HepG2 (cell line): ENCODE results near the gene C1QTNF12. TPM values are rescaled to one million over a fixed set of nuclear protein-coding genes. Genes with fewer than 3 reads are reported as not detected.

Source experiments
- CCAR2 ChIP-seq: fragments of 200-400 bp; formaldehyde crosslinking; optimal IDR thresholded peaks from 2 replicates; pipeline ENCODE3; 2018; ENCODE audit warnings: low read depth, mild to moderate bottlenecking, low read length, moderate library complexity
- HMG20B ChIP-seq: conservative IDR thresholded peaks from 2 replicates; pipeline ENCODE4 v1.6.1; 2016; ENCODE audit warnings: missing genetic modification reagents, missing compliant biosample characterization
- IRX3 ChIP-seq: sonication (generic); formaldehyde crosslinking; IDR thresholded peaks from 2 replicates; pipeline ENCODE4 v1.8.1; 2023; ENCODE audit warnings: mild to moderate bottlenecking, low read depth, missing genetic modification reagents, borderline replicate concordance
- ISL2 ChIP-seq: sonication (generic); formaldehyde crosslinking; IDR thresholded peaks from 2 replicates; pipeline ENCODE4 v1.5.0; 2020; ENCODE audit warnings: missing genetic modification reagents
- NR3C1 ChIP-seq: sonication (generic); formaldehyde crosslinking; IDR thresholded peaks from 2 replicates; pipeline ENCODE4 v1.4.0; 2020; ENCODE audit warnings: missing genetic modification reagents
- PHF21A ChIP-seq: sonication (generic); formaldehyde crosslinking; IDR thresholded peaks from 2 replicates; pipeline ENCODE4 v1.5.0; 2020; ENCODE audit warnings: mild to moderate bottlenecking, missing genetic modification reagents
- RXRA ChIP-seq: sonication (generic); formaldehyde crosslinking; IDR thresholded peaks from 2 replicates; pipeline ENCODE4 v1.5.1; 2020; ENCODE audit warnings: missing genetic modification reagents
- THAP11 ChIP-seq: IDR thresholded peaks from 2 replicates; pipeline ENCODE4 v1.6.1; 2016; ENCODE audit warnings: missing biosample characterization, missing genetic modification reagents
- ZFP37 ChIP-seq: sonication (generic); formaldehyde crosslinking; IDR thresholded peaks from 2 replicates; pipeline ENCODE4 v1.4.0; 2020; ENCODE audit warnings: missing genetic modification reagents, borderline replicate concordance
- ZNF547 ChIP-seq: sonication (generic); formaldehyde crosslinking; IDR thresholded peaks from 2 replicates; pipeline ENCODE4 v1.5.1; 2020; ENCODE audit warnings: mild to moderate bottlenecking, missing genetic modification reagents
- polyA plus RNA-seq, 8 experiments: library from polyadenylated mRNA; depleted of rRNA in 3 of 8; stranded (reverse) in 7 of 8; unstranded in 1 of 8; fragments of >200 nt; fragmentation: Illumina TruSeq in 4 of 8; extraction: Trizol in 4 of 8; gene quantifications; 2 replicates each; pipeline versions ENCODE4 v1.2.1 to v1.2.3, GENCODE V29; 2011 to 2016; ENCODE audit warnings: low read depth in 4 of 8, missing spikeins in 1 of 8, mixed read lengths in 1 of 8; ENCODE audit not compliant: insufficient read depth in 1 of 8
- total RNA-seq, 5 experiments: library from RNA; depleted of rRNA; stranded (reverse); fragments of >200 nt; fragmentation: Illumina TruSeq; extraction: Trizol; gene quantifications; 2 replicates each; pipeline ENCODE4 v1.2.3, GENCODE V29; 2016; ENCODE audit warnings: low read depth in 1 of 5
- TF ChIP-seq, protein P1 (sequence below): sonication (generic); formaldehyde crosslinking; IDR thresholded peaks from 2 replicates; pipeline ENCODE4 v1.4.0; 2020; ENCODE audit warnings: missing genetic modification reagents
- TF ChIP-seq, protein P2 (sequence below): sonication (generic); formaldehyde crosslinking; IDR thresholded peaks from 2 replicates; pipeline ENCODE4 v1.4.0; 2020; ENCODE audit warnings: mild to moderate bottlenecking, missing genetic modification reagents
- TF ChIP-seq, protein P3 (sequence below): sonication (generic); formaldehyde crosslinking; IDR thresholded peaks from 2 replicates; pipeline ENCODE4 v1.4.0; 2020; ENCODE audit warnings: missing genetic modification reagents
- TF ChIP-seq, protein P4 (sequence below): sonication (generic); formaldehyde crosslinking; IDR thresholded peaks from 2 replicates; pipeline ENCODE4 v1.8.0; 2022; ENCODE audit warnings: low read depth, missing genetic modification reagents

The C1QTNF12 gene
- total and polyA plus RNA-seq, 2 of the 13 experiments (the other 11 are each of a cell fraction or from before 2014, with no cell fraction given): 0.18 to 0.64 TPM

DNA sequence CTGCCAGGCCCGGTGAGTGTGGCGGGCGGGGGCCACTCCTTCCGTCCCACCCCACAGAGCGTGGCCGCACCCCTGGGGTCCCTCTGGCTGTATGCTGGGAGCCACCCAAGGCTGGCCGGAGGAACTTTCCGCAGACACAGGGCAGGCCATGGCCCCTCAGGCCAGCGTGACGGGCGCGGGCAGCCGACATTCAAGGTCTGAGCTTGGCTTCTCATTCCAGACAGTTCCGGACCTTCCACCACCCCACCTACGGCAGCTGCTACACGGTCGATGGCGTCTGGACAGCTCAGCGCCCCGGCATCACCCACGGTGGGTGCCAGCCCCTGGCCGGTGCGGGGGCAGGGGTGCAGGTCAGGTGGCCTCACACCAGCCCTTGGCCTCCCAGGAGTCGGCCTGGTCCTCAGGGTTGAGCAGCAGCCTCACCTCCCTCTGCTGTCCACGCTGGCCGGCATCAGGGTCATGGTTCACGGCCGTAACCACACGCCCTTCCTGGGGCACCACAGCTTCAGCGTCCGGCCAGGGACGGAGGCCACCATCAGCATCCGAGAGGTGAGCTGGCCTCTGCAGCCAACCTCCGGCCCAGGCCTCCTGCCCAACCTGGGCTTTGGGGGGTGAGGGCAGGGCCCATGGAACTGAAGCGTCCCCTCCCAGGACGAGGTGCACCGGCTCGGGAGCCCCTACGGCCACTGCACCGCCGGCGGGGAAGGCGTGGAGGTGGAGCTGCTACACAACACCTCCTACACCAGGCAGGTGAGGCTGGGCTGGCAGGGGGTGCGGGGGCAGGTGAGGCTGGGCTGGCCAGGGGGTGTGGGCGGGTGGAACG lies 41.0 kb upstream of the C1QTNF12 start (continued):
- TF ChIP-seq, protein P1, sequence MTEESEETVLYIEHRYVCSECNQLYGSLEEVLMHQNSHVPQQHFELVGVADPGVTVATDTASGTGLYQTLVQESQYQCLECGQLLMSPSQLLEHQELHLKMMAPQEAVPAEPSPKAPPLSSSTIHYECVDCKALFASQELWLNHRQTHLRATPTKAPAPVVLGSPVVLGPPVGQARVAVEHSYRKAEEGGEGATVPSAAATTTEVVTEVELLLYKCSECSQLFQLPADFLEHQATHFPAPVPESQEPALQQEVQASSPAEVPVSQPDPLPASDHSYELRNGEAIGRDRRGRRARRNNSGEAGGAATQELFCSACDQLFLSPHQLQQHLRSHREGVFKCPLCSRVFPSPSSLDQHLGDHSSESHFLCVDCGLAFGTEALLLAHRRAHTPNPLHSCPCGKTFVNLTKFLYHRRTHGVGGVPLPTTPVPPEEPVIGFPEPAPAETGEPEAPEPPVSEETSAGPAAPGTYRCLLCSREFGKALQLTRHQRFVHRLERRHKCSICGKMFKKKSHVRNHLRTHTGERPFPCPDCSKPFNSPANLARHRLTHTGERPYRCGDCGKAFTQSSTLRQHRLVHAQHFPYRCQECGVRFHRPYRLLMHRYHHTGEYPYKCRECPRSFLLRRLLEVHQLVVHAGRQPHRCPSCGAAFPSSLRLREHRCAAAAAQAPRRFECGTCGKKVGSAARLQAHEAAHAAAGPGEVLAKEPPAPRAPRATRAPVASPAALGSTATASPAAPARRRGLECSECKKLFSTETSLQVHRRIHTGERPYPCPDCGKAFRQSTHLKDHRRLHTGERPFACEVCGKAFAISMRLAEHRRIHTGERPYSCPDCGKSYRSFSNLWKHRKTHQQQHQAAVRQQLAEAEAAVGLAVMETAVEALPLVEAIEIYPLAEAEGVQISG (CRISPR knock-in tag): peak; percentile 82
- no peak for TF ChIP-seq IRX3 (CRISPR knock-in tag)
- TF ChIP-seq, protein P2, sequence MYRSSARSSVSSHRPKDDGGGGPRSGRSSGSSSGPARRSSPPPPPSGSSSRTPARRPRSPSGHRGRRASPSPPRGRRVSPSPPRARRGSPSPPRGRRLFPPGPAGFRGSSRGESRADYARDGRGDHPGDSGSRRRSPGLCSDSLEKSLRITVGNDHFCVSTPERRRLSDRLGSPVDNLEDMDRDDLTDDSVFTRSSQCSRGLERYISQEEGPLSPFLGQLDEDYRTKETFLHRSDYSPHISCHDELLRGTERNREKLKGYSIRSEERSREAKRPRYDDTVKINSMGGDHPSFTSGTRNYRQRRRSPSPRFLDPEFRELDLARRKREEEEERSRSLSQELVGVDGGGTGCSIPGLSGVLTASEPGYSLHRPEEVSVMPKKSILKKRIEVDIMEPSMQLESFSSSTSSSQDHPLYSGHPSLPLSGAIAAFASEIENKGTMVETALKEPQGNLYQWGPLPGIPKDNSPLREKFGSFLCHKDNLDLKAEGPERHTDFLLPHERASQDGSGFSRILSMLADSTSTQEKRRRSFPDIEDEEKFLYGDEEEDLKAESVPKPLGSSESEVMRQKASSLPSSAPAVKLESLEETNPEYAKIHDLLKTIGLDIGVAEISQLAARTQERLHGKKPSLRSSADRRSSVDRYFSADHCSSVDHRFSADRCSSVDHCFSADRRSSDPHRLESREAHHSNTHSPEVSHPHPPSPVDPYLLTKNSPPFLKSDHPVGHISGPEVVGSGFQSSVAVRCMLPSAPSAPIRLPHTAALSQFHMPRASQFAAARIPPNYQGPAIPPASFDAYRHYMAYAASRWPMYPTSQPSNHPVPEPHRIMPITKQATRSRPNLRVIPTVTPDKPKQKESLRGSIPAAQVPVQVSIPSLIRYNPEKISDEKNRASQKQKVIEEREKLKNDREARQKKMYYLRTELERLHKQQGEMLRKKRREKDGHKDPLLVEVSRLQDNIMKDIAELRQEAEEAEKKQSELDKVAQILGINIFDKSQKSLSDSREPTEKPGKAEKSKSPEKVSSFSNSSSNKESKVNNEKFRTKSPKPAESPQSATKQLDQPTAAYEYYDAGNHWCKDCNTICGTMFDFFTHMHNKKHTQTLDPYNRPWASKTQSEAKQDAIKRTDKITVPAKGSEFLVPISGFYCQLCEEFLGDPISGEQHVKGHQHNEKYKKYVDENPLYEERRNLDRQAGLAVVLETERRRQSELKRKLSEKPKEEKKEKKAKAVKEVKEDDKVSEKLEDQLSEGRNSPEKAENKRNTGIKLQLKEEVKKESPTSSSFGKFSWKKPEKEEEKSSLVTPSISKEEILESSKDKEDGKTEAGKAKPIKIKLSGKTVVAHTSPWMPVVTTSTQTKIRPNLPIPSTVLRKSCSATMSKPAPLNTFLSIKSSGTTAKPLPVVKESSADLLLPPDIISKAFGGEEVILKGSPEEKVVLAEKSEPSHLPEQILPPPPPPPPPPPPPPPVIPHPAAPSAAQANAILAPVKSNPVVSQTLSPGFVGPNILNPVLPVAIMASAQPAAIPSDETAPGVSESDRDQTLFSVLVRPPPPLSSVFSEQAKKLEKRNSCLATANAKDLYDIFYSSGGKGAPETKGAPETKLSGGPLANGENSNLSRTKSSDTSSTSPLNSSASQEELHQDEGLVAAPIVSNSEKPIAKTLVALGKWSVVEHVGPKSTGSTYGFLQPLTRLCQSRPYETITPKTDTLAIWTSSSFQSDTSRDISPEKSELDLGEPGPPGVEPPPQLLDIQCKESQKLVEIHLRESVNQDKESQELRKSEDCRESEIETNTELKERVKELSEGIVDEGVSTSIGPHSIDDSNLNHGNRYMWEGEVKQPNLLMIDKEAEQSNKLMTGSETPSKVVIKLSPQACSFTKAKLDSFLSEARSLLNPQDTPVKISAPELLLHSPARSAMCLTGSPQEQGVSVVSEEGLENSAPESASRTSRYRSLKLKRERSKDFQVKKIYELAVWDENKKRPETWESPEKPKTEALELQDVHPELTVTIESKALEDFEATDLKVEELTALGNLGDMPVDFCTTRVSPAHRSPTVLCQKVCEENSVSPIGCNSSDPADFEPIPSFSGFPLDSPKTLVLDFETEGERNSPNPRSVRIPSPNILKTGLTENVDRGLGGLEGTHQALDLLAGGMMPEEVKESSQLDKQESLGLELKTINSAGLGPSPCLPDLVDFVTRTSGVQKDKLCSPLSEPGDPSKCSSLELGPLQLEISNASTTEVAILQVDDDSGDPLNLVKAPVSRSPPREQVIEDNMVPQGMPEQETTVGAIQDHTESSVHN (CRISPR knock-in tag): peak; percentile 92; the same call in 1 of the 2 replicates
- no peak for TF ChIP-seq HMG20B (CRISPR knock-in tag)
- TF ChIP-seq RXRA (CRISPR knock-in tag): peak; percentile 55; the same call in 1 of the 2 replicates
- TF ChIP-seq PHF21A (CRISPR knock-in tag): 0 out of 2 replicates have a peak, but pooled peaks have one; percentile 44
- TF ChIP-seq THAP11 (CRISPR knock-in tag): peak; percentile 40; the same call in 1 of the 2 replicates
- TF ChIP-seq, protein P3, sequence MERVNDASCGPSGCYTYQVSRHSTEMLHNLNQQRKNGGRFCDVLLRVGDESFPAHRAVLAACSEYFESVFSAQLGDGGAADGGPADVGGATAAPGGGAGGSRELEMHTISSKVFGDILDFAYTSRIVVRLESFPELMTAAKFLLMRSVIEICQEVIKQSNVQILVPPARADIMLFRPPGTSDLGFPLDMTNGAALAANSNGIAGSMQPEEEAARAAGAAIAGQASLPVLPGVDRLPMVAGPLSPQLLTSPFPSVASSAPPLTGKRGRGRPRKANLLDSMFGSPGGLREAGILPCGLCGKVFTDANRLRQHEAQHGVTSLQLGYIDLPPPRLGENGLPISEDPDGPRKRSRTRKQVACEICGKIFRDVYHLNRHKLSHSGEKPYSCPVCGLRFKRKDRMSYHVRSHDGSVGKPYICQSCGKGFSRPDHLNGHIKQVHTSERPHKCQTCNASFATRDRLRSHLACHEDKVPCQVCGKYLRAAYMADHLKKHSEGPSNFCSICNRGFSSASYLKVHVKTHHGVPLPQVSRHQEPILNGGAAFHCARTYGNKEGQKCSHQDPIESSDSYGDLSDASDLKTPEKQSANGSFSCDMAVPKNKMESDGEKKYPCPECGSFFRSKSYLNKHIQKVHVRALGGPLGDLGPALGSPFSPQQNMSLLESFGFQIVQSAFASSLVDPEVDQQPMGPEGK (CRISPR knock-in tag): 0 out of 2 replicates have a peak, but pooled peaks have one; percentile 12
- TF ChIP-seq ZFP37: no peak
- TF ChIP-seq ZNF547 (CRISPR knock-in tag): peak; percentile 78
- no peak for TF ChIP-seq ISL2 (CRISPR knock-in tag)
- TF ChIP-seq, protein P4, sequence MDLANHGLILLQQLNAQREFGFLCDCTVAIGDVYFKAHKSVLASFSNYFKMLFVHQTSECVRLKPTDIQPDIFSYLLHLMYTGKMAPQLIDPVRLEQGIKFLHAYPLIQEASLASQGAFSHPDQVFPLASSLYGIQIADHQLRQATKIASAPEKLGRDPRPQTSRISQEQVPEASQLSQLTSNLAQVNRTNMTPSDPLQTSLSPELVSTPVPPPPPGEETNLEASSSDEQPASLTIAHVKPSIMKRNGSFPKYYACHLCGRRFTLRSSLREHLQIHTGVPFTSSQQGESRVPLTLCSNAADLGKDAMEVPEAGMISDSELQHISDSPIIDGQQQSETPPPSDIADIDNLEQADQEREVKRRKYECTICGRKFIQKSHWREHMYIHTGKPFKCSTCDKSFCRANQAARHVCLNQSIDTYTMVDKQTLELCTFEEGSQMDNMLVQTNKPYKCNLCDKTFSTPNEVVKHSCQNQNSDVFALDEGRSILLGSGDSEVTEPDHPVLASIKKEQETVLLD (CRISPR knock-in tag): no peak
- no peak for TF ChIP-seq CCAR2
- TF ChIP-seq NR3C1 (CRISPR knock-in tag): no peak
